ENCODE data around the gene KLHL25. TPM values are rescaled to one million over a fixed set of nuclear protein-coding genes. Genes with fewer than 3 reads are reported as not detected.

KLHL25 gene
- polyA plus RNA-seq, 1 donor from 2014 or later: 38.9 TPM

GRCh38 chr15:85826756-85827515, 32.2 kb upstream of the KLHL25 start:
- H3F3A ChIP-seq (ENCODE audit: insufficient read depth, low read length, poor library complexity, severe bottlenecking): no peaks in the 10 kb centered on the region
- no peak overlapping the region for H3K9ac ChIP-seq (ENCODE audit: low read length)
- H2AFZ ChIP-seq (ENCODE audit: low read depth, low read length): no peak overlapping the region
- no peak overlapping the region for H3K4me3 ChIP-seq (ENCODE audit: low read length)
- no peaks in the 10 kb centered on the region for H3K79me2 ChIP-seq (replicated peaks; ENCODE audit: insufficient read depth, low read length)
- no peaks in the 10 kb centered on the region for H3K27me3 ChIP-seq (ENCODE audit: insufficient read depth, low read depth, low read length)
- H3K9me2 ChIP-seq (ENCODE audit: insufficient read depth, low read length): no peaks in the 10 kb centered on the region
- H3K27ac ChIP-seq (ENCODE audit: low read length): no peak overlapping the region
- no peaks in the 10 kb centered on the region for H3K9me3 ChIP-seq (ENCODE audit: low read length)
- H3K4me2 ChIP-seq (ENCODE audit: low read length): no peak overlapping the region
- H3K36me3 ChIP-seq (ENCODE audit: insufficient read depth, low read length): no peaks in the 10 kb centered on the region
- no peak for TF ChIP-seq EP300 (conservative IDR thresholded peaks at IDR 0.05; ENCODE audit: poor library complexity, severe bottlenecking)
- TF ChIP-seq MXI1 (conservative IDR thresholded peaks at IDR 0.05; ENCODE audit: poor library complexity, severe bottlenecking): no peak
- no peak for TF ChIP-seq TAF1 (IDR thresholded peaks at IDR 0.05; ENCODE audit: low read depth)
- TF ChIP-seq CTCF (IDR thresholded peaks at IDR 0.05; ENCODE audit: poor library complexity, severe bottlenecking): no peak
- no peak for TF ChIP-seq RAD21 (conservative IDR thresholded peaks at IDR 0.05)
- TF ChIP-seq SMC3 (conservative IDR thresholded peaks at IDR 0.05; ENCODE audit: poor library complexity): no peak
- TF ChIP-seq REST (IDR thresholded peaks at IDR 0.05; ENCODE audit: borderline replicate concordance): no peak
- no peak for TF ChIP-seq POLR2AphosphoS5 (IDR thresholded peaks at IDR 0.05)
- H4K20me1 ChIP-seq (ENCODE audit: insufficient read depth): no peaks in the 10 kb centered on the region

GRCh38 chr15:85825719-85826118, 31.0 kb upstream of the KLHL25 start:
- Histone ChIP-seq H3K27ac (ENCODE audit: low read length) (no peak overlapping the region), H3F3A (ENCODE audit: insufficient read depth, low read length, poor library complexity, severe bottlenecking) (no peaks in the 10 kb centered on the region), H3K9me2 (ENCODE audit: insufficient read depth, low read length) (no peaks in the 10 kb centered on the region), H4K20me1 (ENCODE audit: insufficient read depth) (no peaks in the 10 kb centered on the region), H3K9me3 (ENCODE audit: low read length) (no peaks in the 10 kb centered on the region), H3K9ac (ENCODE audit: low read length) (no peak overlapping the region), H3K36me3 (ENCODE audit: insufficient read depth, low read length) (no peaks in the 10 kb centered on the region), H2AFZ (ENCODE audit: low read depth, low read length) (no peak overlapping the region), H3K27me3 (ENCODE audit: insufficient read depth, low read depth, low read length) (no peaks in the 10 kb centered on the region), H3K4me3 (ENCODE audit: low read length) (no peak overlapping the region), H3K79me2 (replicated peaks; ENCODE audit: insufficient read depth, low read length) (no peaks in the 10 kb centered on the region), H3K4me2 (ENCODE audit: low read length) (no peak overlapping the region)
- no peak for TF ChIP-seq MXI1 (conservative IDR thresholded peaks at IDR 0.05; ENCODE audit: poor library complexity, severe bottlenecking)
- TF ChIP-seq REST (IDR thresholded peaks at IDR 0.05; ENCODE audit: borderline replicate concordance): no peak
- TF ChIP-seq CTCF (IDR thresholded peaks at IDR 0.05; ENCODE audit: poor library complexity, severe bottlenecking): no peak
- TF ChIP-seq RAD21 (conservative IDR thresholded peaks at IDR 0.05): no peak
- TF ChIP-seq SMC3 (conservative IDR thresholded peaks at IDR 0.05; ENCODE audit: poor library complexity): no peak
- TF ChIP-seq POLR2AphosphoS5 (IDR thresholded peaks at IDR 0.05): no peak
- TF ChIP-seq EP300 (conservative IDR thresholded peaks at IDR 0.05; ENCODE audit: poor library complexity, severe bottlenecking): no peak
- no peak for TF ChIP-seq TAF1 (IDR thresholded peaks at IDR 0.05; ENCODE audit: low read depth)
- no peak for TF ChIP-seq EZH2 (IDR thresholded peaks at IDR 0.05; ENCODE audit: borderline replicate concordance, insufficient read depth, low read length, poor library complexity, severe bottlenecking)

Data from neural cell (in vitro differentiated cells).